Measurements from ENCODE around the gene ACTG1.

ACTG1 gene

DNA sequence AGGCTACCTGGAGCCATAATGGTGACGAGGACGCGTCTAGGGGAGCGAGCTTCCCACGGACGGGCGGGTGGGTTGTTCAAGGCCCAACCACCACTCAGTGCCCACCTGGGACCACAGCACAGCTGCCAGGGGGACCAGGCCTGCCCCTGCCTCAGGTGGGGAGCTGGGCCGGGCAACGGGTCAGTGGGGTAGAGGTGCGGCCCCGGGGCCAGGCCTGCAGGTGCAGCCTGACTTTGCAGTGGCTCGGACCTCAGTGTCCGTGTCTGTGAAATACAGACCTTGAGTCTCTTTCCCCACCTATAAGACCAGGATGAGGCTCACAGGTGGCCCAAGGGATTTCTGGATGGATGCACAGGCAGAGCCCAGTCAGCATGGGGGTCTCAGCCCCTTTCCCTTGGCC, 43.3 kb downstream of the ACTG1 start (continued):
- TF ChIP-seq ISL1 (CRISPR knock-in tag; IDR thresholded peaks at IDR 0.05) = no peak
- no peak for TF ChIP-seq ZC3H10 (CRISPR knock-in tag; IDR thresholded peaks at IDR 0.05)
- TF ChIP-seq ESRRG (CRISPR knock-in tag; IDR thresholded peaks at IDR 0.05) = no peak
- no peak for TF ChIP-seq ARNTL (CRISPR knock-in tag; IDR thresholded peaks at IDR 0.05; ENCODE audit: borderline replicate concordance, low read depth)
- TF ChIP-seq TOX (CRISPR knock-in tag; IDR thresholded peaks at IDR 0.05; ENCODE audit: borderline replicate concordance) = no peak
- TF ChIP-seq, protein P1, sequence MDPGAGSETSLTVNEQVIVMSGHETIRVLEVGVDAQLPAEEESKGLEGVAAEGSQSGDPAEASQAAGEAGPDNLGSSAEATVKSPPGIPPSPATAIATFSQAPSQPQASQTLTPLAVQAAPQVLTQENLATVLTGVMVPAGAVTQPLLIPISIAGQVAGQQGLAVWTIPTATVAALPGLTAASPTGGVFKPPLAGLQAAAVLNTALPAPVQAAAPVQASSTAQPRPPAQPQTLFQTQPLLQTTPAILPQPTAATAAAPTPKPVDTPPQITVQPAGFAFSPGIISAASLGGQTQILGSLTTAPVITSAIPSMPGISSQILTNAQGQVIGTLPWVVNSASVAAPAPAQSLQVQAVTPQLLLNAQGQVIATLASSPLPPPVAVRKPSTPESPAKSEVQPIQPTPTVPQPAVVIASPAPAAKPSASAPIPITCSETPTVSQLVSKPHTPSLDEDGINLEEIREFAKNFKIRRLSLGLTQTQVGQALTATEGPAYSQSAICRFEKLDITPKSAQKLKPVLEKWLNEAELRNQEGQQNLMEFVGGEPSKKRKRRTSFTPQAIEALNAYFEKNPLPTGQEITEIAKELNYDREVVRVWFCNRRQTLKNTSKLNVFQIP (CRISPR knock-in tag; IDR thresholded peaks at IDR 0.05; ENCODE audit: borderline replicate concordance, low read depth) = no peak

DNA sequence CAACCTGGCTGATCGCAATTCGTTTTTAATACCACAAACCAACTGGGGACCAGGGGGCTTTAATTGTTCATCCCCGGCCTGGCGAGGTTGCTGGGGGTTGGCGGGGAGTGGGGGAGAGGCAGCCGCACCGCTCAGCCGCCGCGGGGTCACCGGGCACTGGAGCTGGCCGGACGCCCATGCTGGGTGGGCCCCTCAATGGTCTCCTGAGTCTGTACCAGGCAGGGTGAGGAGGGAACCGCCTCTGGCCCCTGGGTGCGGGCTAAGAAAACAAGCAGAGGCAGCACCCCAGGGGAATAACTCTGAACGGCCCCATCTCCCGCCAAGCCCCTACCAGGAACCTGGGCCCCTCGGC, 43.9 kb downstream of the ACTG1 start:
- ATAC-seq = no peak
- TF ChIP-seq OSR1 (CRISPR knock-in tag; IDR thresholded peaks at IDR 0.05) = no peak
- no peak for TF ChIP-seq ZFP3 (CRISPR knock-in tag; IDR thresholded peaks at IDR 0.05)
- TF ChIP-seq, protein P1 (CRISPR knock-in tag; IDR thresholded peaks at IDR 0.05; ENCODE audit: borderline replicate concordance, low read depth) = no peak
- TF ChIP-seq RARB (CRISPR knock-in tag; IDR thresholded peaks at IDR 0.05) = no peak
- TF ChIP-seq PPARA (CRISPR knock-in tag; IDR thresholded peaks at IDR 0.05; ENCODE audit: borderline replicate concordance) = no peak
- TF ChIP-seq, protein P2, sequence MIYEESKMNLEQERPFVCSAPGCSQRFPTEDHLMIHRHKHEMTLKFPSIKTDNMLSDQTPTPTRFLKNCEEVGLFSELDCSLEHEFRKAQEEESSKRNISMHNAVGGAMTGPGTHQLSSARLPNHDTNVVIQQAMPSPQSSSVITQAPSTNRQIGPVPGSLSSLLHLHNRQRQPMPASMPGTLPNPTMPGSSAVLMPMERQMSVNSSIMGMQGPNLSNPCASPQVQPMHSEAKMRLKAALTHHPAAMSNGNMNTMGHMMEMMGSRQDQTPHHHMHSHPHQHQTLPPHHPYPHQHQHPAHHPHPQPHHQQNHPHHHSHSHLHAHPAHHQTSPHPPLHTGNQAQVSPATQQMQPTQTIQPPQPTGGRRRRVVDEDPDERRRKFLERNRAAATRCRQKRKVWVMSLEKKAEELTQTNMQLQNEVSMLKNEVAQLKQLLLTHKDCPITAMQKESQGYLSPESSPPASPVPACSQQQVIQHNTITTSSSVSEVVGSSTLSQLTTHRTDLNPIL (CRISPR knock-in tag; IDR thresholded peaks at IDR 0.05; ENCODE audit: low read depth) = no peak
- TF ChIP-seq CSDC2 (CRISPR knock-in tag; IDR thresholded peaks at IDR 0.05) = no peak
- TF ChIP-seq TCF4 (CRISPR knock-in tag; IDR thresholded peaks at IDR 0.05; ENCODE audit: borderline replicate concordance) = no peak
- TF ChIP-seq, protein P3, sequence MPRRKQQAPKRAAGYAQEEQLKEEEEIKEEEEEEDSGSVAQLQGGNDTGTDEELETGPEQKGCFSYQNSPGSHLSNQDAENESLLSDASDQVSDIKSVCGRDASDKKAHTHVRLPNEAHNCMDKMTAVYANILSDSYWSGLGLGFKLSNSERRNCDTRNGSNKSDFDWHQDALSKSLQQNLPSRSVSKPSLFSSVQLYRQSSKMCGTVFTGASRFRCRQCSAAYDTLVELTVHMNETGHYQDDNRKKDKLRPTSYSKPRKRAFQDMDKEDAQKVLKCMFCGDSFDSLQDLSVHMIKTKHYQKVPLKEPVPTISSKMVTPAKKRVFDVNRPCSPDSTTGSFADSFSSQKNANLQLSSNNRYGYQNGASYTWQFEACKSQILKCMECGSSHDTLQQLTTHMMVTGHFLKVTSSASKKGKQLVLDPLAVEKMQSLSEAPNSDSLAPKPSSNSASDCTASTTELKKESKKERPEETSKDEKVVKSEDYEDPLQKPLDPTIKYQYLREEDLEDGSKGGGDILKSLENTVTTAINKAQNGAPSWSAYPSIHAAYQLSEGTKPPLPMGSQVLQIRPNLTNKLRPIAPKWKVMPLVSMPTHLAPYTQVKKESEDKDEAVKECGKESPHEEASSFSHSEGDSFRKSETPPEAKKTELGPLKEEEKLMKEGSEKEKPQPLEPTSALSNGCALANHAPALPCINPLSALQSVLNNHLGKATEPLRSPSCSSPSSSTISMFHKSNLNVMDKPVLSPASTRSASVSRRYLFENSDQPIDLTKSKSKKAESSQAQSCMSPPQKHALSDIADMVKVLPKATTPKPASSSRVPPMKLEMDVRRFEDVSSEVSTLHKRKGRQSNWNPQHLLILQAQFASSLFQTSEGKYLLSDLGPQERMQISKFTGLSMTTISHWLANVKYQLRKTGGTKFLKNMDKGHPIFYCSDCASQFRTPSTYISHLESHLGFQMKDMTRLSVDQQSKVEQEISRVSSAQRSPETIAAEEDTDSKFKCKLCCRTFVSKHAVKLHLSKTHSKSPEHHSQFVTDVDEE (CRISPR knock-in tag; IDR thresholded peaks at IDR 0.05) = no peak
- TF ChIP-seq TOX (CRISPR knock-in tag; IDR thresholded peaks at IDR 0.05; ENCODE audit: borderline replicate concordance) = no peak
- no peak for TF ChIP-seq PATZ1 (CRISPR knock-in tag; IDR thresholded peaks at IDR 0.05; ENCODE audit: borderline replicate concordance)
- no peak for TF ChIP-seq BACH2 (CRISPR knock-in tag; IDR thresholded peaks at IDR 0.05; ENCODE audit: borderline replicate concordance)
- TF ChIP-seq GLIS3 (CRISPR knock-in tag; IDR thresholded peaks at IDR 0.05) = no peak

DNA sequence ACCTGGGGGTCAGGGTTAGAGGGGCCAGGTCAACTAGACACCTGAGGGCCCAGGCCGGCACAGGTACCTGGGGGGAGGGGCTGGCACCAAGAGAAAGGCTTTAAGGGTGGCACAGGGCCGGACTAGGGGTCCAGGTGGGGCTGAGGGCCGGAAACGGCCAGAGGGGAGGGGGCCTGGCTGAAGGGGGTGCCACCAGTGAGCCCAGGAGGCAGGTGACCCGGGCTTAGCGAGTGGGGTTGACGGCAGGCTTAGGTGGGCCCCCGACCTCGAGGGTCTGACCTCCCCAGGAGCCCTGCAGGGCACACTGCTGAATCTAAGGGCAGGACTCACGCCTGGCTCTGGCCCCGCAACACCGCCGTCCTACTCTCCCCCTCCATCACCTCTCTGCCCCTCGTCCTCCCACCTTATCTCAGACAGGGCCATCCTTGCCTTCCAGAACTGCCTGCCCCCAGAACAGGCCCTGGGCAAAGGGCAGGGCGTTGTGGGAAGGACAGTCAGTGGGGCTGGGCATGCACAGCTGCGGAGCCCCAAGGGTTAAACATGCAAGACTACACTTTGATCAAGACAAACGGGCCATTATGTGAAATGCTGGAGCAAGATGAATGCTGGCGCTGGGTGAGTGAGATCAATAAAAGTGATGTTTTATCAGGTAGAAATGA, 44.4 kb downstream of the ACTG1 start:
- TF ChIP-seq, protein P3 (CRISPR knock-in tag; IDR thresholded peaks at IDR 0.05) = no peak
- TF ChIP-seq ZFP3 (CRISPR knock-in tag; IDR thresholded peaks at IDR 0.05) = no peak
- no peak for TF ChIP-seq ESRRG (CRISPR knock-in tag; IDR thresholded peaks at IDR 0.05)
- no peak for ATAC-seq
